ENCODE results near the gene MAML3.

The MAML3 gene

GRCh38 chr4:139834226-139834662 is 319.7 kb downstream of the MAML3 start:
- no peak for ATAC-seq (ENCODE audit: low read depth)
- no peak overlapping the region for H3K4me3 ChIP-seq (ENCODE audit: severe bottlenecking)

GRCh38 chr4:139833151-139833910 is 320.7 kb downstream of the MAML3 start:
- Histone ChIP-seq H3K27me3 (ENCODE audit: insufficient read depth, poor library complexity, severe bottlenecking) (no peaks in the 10 kb centered on the region), H3K36me3 (ENCODE audit: low read depth) (no peaks in the 10 kb centered on the region), H3K9me3 (ENCODE audit: severe bottlenecking) (no peaks in the 10 kb centered on the region), H3K4me1 (ENCODE audit: insufficient read depth, poor library complexity, severe bottlenecking) (no peaks in the 10 kb centered on the region), H3K27ac (ENCODE audit: poor library complexity, severe bottlenecking) (no peak overlapping the region), H3K4me3 (ENCODE audit: severe bottlenecking) (no peak overlapping the region)
- ATAC-seq (ENCODE audit: low read depth) (no peak), DNase-seq (ENCODE audit: low spot score) (no peak)
- no peak for TF ChIP-seq CTCF (IDR thresholded peaks at IDR 0.05; ENCODE audit: poor library complexity, severe bottlenecking)

More at GRCh38 chr4:139834226-139834662, 319.7 kb downstream of the MAML3 start:
- Histone ChIP-seq H3K36me3 (ENCODE audit: low read depth) (no peaks in the 10 kb centered on the region), H3K27ac (ENCODE audit: poor library complexity, severe bottlenecking) (no peak overlapping the region), H3K27me3 (ENCODE audit: insufficient read depth, poor library complexity, severe bottlenecking) (no peaks in the 10 kb centered on the region), H3K9me3 (ENCODE audit: severe bottlenecking) (no peaks in the 10 kb centered on the region), H3K4me1 (ENCODE audit: insufficient read depth, poor library complexity, severe bottlenecking) (no peaks in the 10 kb centered on the region)
- no peak for TF ChIP-seq CTCF (IDR thresholded peaks at IDR 0.05; ENCODE audit: poor library complexity, severe bottlenecking)
- no peak for DNase-seq (ENCODE audit: low spot score)

GRCh38 chr4:139828966-139829664 is 324.9 kb downstream of the MAML3 start:
- ATAC-seq (ENCODE audit: low read depth) (no peak), DNase-seq (ENCODE audit: low spot score) (no peak)
- H3K4me1 ChIP-seq (ENCODE audit: insufficient read depth, poor library complexity, severe bottlenecking) = no peaks in the 10 kb centered on the region
- no peaks in the 10 kb centered on the region for H3K9me3 ChIP-seq (ENCODE audit: severe bottlenecking)
- H3K36me3 ChIP-seq (ENCODE audit: low read depth) = no peaks in the 10 kb centered on the region
- H3K27ac ChIP-seq (ENCODE audit: poor library complexity, severe bottlenecking) = no peak overlapping the region
- no peak for TF ChIP-seq CTCF (IDR thresholded peaks at IDR 0.05; ENCODE audit: poor library complexity, severe bottlenecking)
- no peaks in the 10 kb centered on the region for H3K27me3 ChIP-seq (ENCODE audit: insufficient read depth, poor library complexity, severe bottlenecking)
- no peak overlapping the region for H3K4me3 ChIP-seq (ENCODE audit: severe bottlenecking)

GRCh38 chr4:139826426-139826825 is 327.6 kb downstream of the MAML3 start:
- H3K27me3 ChIP-seq (ENCODE audit: insufficient read depth, poor library complexity, severe bottlenecking) = no peaks in the 10 kb centered on the region
- no peak overlapping the region for H3K27ac ChIP-seq (ENCODE audit: poor library complexity, severe bottlenecking)
- no peaks in the 10 kb centered on the region for H3K36me3 ChIP-seq (ENCODE audit: low read depth)
- TF ChIP-seq CTCF (IDR thresholded peaks at IDR 0.05; ENCODE audit: poor library complexity, severe bottlenecking) = no peak
- ATAC-seq (ENCODE audit: low read depth) = no peak
- H3K4me1 ChIP-seq (ENCODE audit: insufficient read depth, poor library complexity, severe bottlenecking) = no peaks in the 10 kb centered on the region
- no peaks in the 10 kb centered on the region for H3K9me3 ChIP-seq (ENCODE audit: severe bottlenecking)
- DNase-seq (ENCODE audit: low spot score) = no peak
- no peak overlapping the region for H3K4me3 ChIP-seq (ENCODE audit: severe bottlenecking)

Data from RWPE2 (cell line).